NCI-H524 (cell line): ENCODE results near the gene HJV.

Source experiments
- DNase-seq, 2 experiments: peaks; one replicate each; lab custom pipeline; 2025; lab: John Stamatoyannopoulos, UW

HJV gene

GRCh38 chr1:145977486-145978470, 43.8 kb downstream of the HJV start:
- peak; percentile 38 to 62 for DNase-seq

- DNase-seq, result no peak
These were observed 44.5 kb downstream of the HJV start for GRCh38 chr1:145977016-145977415.

GRCh38 chr1:145975216-145975615, 46.3 kb downstream of the HJV start:
- DNase-seq, result no peak

- DNase-seq, result no peak
These were observed 46.8 kb downstream of the HJV start for GRCh38 chr1:145974721-145975120.

GRCh38 chr1:145972580-145972979, 49.0 kb downstream of the HJV start:
- no peak for DNase-seq
